HepG2 (cell line): ENCODE results near the gene SEMA4F. TPM values are rescaled to one million over a fixed set of nuclear protein-coding genes. Genes with fewer than 3 reads are reported as not detected.

ENCODE experiments used
- CC2D1A ChIP-seq: sonication (generic); formaldehyde crosslinking; IDR thresholded peaks from 2 replicates; pipeline ENCODE4 v1.8.1; 2023; ENCODE audit warnings: mild to moderate bottlenecking, missing genetic modification reagents
- CREM ChIP-seq, 2 experiments: sonication (generic) in 1 of 2; formaldehyde crosslinking in 1 of 2; IDR thresholded peaks; 2 replicates each; pipeline versions ENCODE4 v1.4.0 to v1.6.1; 2016 to 2020; ENCODE audit warnings: antibody characterized with exemption in 1 of 2, mild to moderate bottlenecking in 1 of 2, missing genetic modification reagents in 1 of 2
- CSRNP2 ChIP-seq: sonication (generic); formaldehyde crosslinking; conservative IDR thresholded peaks from 2 replicates; pipeline ENCODE4 v1.8.0; 2022; ENCODE audit warnings: low read depth, missing genetic modification reagents
- HOXA5 ChIP-seq: sonication (generic); formaldehyde crosslinking; IDR thresholded peaks from 2 replicates; pipeline ENCODE4 v1.4.0; 2020; ENCODE audit warnings: missing genetic modification reagents
- NCOA2 ChIP-seq: sonication (generic); formaldehyde crosslinking; IDR thresholded peaks from 2 replicates; pipeline ENCODE4 v1.8.0; 2022; ENCODE audit warnings: inconsistent platforms
- NFE2 ChIP-seq: sonication (generic); formaldehyde crosslinking; IDR thresholded peaks from 2 replicates; pipeline ENCODE4 v1.4.0; 2020; ENCODE audit warnings: missing genetic modification reagents
- NONO ChIP-seq, 2 experiments: fragments of 450-650 bp in 1 of 2; sonication (generic) in 1 of 2; formaldehyde crosslinking in 1 of 2; IDR thresholded peaks in 1 of 2; conservative IDR thresholded peaks in 1 of 2; 2 replicates each; pipeline versions ENCODE4 v1.6.1 to v1.8.0; 2017 to 2022; ENCODE audit warnings: mild to moderate bottlenecking in 1 of 2, missing genetic modification reagents in 1 of 2, moderate library complexity in 1 of 2
- RNF219 ChIP-seq: sonication (generic); formaldehyde crosslinking; IDR thresholded peaks from 2 replicates; pipeline ENCODE4 v1.5.0; 2020; ENCODE audit warnings: mild to moderate bottlenecking, missing genetic modification reagents
- SOX6 ChIP-seq, 2 experiments: fragments of 450-650 bp in 1 of 2; sonication (generic) in 1 of 2; formaldehyde crosslinking in 1 of 2; IDR thresholded peaks; 2 replicates each; pipeline versions ENCODE4 v1.4.0 to v1.6.1; 2017 to 2020; ENCODE audit warnings: antibody characterized with exemption in 1 of 2, mild to moderate bottlenecking in 1 of 2, missing genetic modification reagents in 1 of 2
- SP5 ChIP-seq: IDR thresholded peaks from 2 replicates; pipeline ENCODE4 v1.6.1; 2016; ENCODE audit warnings: low read depth, borderline replicate concordance
- ZKSCAN8 ChIP-seq: IDR thresholded peaks from 2 replicates; pipeline ENCODE4 v1.6.1; 2016; ENCODE audit warnings: borderline replicate concordance, missing genetic modification reagents, missing compliant biosample characterization
- ZNF367 ChIP-seq: sonication (generic); formaldehyde crosslinking; IDR thresholded peaks from 2 replicates; pipeline ENCODE4 v1.4.0; 2020; ENCODE audit warnings: missing genetic modification reagents, borderline replicate concordance
- ZNF382 ChIP-seq: sonication (generic); formaldehyde crosslinking; IDR thresholded peaks from 2 replicates; pipeline ENCODE4 v1.5.0; 2020; ENCODE audit warnings: missing genetic modification reagents, mild to moderate bottlenecking, borderline replicate concordance
- ZNF407 ChIP-seq: sonication (generic); formaldehyde crosslinking; IDR thresholded peaks from one replicate; pipeline ENCODE4 v1.5.1; 2020; ENCODE audit warnings: mild to moderate bottlenecking, missing genetic modification reagents; ENCODE audit errors: not compliant biosample characterization
- ZNF451 ChIP-seq: sonication (generic); formaldehyde crosslinking; IDR thresholded peaks from 2 replicates; pipeline ENCODE4 v1.5.0; 2020; ENCODE audit warnings: mild to moderate bottlenecking, missing genetic modification reagents
- ZNF720 ChIP-seq: sonication (generic); formaldehyde crosslinking; IDR thresholded peaks from 2 replicates; pipeline ENCODE4 v1.4.0; 2020; ENCODE audit warnings: missing genetic modification reagents
- ZNF768 ChIP-seq: sonication (generic); formaldehyde crosslinking; IDR thresholded peaks from 2 replicates; pipeline ENCODE4 v1.4.0; 2020; ENCODE audit warnings: missing genetic modification reagents
- polyA plus RNA-seq, 8 experiments: library from polyadenylated mRNA; depleted of rRNA in 3 of 8; stranded (reverse) in 7 of 8; unstranded in 1 of 8; fragments of >200 nt; fragmentation: Illumina TruSeq in 4 of 8; extraction: Trizol in 4 of 8; gene quantifications; 2 replicates each; pipeline versions ENCODE4 v1.2.1 to v1.2.3, GENCODE V29; 2011 to 2016; ENCODE audit warnings: low read depth in 4 of 8, missing spikeins in 1 of 8, mixed read lengths in 1 of 8; ENCODE audit not compliant: insufficient read depth in 1 of 8
- total RNA-seq, 5 experiments: library from RNA; depleted of rRNA; stranded (reverse); fragments of >200 nt; fragmentation: Illumina TruSeq; extraction: Trizol; gene quantifications; 2 replicates each; pipeline ENCODE4 v1.2.3, GENCODE V29; 2016; ENCODE audit warnings: low read depth in 1 of 5

SEMA4F gene
- total and polyA plus RNA-seq, 2 of the 13 experiments (the other 11 are each of a cell fraction or from before 2014, with no cell fraction given) = 7.1 to 10.3 TPM

- TF ChIP-seq ZNF407 (peak; percentile 88), CC2D1A (CRISPR knock-in tag) (no peak), NFE2 (CRISPR knock-in tag) (no peak), NCOA2 (CRISPR knock-in tag) (0 out of 2 replicates have a peak, but pooled peaks have one; percentile 19), CSRNP2 (CRISPR knock-in tag) (no peak; the same call in 1 of the 2 replicates), NONO (IDR thresholded peaks at IDR 0.05) (no peak), NONO (CRISPR knock-in tag; conservative IDR thresholded peaks at IDR 0.05) (peak; percentile 84), CREM (IDR thresholded peaks at IDR 0.05) (no peak), CREM (CRISPR knock-in tag; IDR thresholded peaks at IDR 0.05) (no peak), ZKSCAN8 (CRISPR knock-in tag) (peak; percentile 42; the same call in 1 of the 2 replicates), RNF219 (CRISPR knock-in tag) (no peak), ZNF768 (CRISPR knock-in tag) (peak; percentile 73; the same call in 1 of the 2 replicates), SP5 (no peak), SOX6 (IDR thresholded peaks at IDR 0.05) (no peak), SOX6 (CRISPR knock-in tag; IDR thresholded peaks at IDR 0.05) (peak; percentile 65), ZNF720 (CRISPR knock-in tag) (no peak), HOXA5 (CRISPR knock-in tag) (no peak; the same call in 1 of the 2 replicates), ZNF382 (CRISPR knock-in tag) (no peak), ZNF451 (0 out of 2 replicates have a peak, but pooled peaks have one; percentile 33), ZNF367 (CRISPR knock-in tag) (no peak)
Measured at GRCh38 chr2:74715081-74715791, 61.2 kb downstream of the SEMA4F start (continued).
